Measurements from ENCODE around the gene NUPR2.
"Not testable (repeated sequence)": the region's sequence is repeated elsewhere in the genome, so short reads cannot be mapped to it uniquely, and the experiment has no call there.

The NUPR2 gene, protein sequence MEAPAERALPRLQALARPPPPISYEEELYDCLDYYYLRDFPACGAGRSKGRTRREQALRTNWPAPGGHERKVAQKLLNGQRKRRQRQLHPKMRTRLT

DNA sequence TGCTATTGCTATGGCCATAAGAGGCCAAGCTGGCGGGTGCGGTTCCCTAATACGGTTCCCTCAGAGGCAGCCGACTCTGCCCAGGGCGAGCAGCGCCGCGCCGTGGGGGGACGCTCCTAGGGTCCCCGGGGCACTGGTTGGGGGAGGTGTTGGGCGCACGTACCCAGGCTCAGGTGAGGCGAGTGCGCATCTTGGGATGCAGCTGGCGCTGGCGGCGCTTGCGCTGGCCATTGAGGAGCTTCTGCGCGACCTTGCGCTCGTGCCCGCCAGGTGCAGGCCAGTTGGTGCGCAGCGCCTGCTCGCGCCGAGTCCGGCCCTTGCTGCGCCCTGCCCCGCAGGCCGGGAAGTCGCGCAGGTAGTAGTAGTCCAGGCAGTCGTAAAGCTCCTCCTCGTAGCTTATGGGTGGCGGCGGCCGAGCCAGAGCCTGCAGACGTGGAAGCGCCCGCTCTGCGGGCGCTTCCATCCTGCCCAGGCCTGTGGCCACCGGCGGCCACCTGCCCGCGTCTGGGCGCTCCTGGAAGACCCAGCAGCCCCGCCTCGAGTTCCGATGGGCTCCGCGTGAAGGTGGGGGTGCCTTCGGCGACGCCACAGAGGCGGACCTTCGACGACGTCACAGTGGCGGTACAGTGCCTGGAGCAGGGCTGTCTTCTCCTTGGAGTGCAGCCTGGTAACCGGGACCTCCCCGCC is at the start of gene NUPR2:
Gene NUPR2 (minus strand): TSS at position 566 of the 687 bp plus-strand sequence. CDS start 103 bp downstream, at position 463.
- no peak for DNase-seq

DNA sequence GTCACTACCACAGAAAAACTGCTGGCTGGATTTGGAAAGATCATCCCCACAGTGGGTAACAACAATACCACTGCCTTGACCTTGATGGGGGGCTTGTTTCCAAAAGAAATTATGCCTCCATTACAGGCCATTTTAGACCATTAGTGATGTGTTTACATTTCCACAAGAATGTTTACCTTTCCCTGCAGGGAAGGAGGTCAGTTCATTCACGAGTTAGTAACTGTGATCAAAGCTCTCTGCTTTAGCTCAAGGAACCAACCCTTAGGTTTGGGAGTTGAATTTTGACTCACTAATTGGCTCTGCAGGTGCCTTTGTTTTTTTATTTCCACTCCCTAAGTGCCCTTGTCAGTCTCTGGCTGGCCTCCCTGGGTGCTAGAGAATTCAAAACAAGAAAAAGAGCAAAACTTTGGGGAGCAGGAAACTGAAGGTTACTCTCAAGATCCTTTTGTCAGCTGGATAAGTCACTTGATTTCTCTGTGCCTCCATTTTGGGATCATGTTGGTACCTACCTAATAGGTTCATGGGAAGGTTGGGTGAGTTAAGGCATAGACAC is 41.1 kb upstream of the NUPR2 start:
- no peak for DNase-seq

DNA sequence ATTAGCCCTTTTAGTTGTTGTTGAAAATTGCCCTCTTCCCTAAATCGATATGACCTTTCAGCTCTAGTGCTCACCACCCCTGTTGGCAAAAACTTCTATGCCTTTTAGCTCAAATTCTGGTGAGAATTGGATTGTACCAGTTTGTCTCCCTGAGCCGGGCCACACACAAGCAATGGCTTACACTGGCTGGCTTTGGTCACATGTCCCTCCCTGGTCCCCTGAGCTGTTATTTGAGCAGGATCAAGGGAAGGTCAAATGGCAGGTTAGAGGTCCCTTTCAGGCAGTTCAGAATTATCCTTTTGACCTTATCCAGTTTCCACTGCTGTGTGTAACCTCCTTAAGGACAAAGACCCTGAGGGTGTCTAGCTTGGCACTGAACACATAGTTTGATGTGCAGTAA is 14.8 kb upstream of the NUPR2 start:
- DNase-seq = not testable (repeated sequence)

DNA sequence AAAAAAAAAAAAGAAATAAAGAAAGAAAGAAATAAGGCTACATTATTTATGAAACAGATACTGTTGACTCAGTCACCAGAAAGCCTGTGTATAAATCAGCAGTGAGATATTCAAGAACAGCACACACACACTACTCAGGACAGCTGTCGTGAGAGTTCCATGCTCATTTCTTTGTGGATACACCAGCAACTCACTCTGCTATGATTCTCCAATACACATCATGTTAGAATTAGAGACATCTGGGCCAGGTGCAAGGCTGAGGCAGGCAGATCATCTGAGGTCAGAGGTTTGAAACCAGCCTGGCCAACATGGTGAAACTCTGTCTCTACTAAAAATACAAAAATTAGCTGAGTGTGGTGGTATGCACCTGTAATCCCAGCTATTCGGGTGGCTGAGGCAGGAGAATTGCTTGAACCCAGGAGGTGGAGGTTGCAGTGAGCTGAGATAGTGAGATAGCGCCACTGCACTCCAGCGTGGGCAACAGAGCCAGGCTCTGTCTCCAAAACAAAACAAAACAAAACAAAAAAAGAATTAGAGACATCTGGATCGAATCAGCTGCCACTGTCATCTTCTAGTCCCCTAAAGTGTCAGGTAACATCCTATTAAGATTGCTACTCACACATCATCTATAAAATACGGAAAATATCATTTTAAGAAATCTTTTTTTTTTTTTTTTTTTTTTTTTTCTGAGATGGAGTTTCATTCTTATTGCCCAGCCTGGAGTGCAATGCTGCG is 11.2 kb upstream of the NUPR2 start:
- DNase-seq = no peak

DNA sequence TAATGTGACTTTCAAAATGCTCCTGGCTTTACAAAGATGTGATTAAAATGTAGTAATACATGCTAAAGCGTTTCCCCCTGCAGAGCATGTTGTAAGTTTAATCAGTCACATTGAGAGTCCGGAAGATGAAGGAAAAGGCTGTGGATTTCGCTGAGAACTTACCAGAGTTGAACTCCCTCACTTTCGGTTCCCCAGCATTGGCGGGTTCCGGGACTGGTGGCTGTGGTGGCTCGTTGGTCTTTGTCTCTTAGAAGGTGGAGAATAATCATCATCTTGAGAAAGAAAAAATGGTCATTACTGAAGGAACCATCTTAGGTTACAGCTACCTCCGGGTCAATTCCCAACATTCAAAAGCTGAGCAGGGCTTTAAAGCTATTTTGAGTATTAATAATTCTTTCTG is 9.6 kb upstream of the NUPR2 start:
- DNase-seq = no peak

DNA sequence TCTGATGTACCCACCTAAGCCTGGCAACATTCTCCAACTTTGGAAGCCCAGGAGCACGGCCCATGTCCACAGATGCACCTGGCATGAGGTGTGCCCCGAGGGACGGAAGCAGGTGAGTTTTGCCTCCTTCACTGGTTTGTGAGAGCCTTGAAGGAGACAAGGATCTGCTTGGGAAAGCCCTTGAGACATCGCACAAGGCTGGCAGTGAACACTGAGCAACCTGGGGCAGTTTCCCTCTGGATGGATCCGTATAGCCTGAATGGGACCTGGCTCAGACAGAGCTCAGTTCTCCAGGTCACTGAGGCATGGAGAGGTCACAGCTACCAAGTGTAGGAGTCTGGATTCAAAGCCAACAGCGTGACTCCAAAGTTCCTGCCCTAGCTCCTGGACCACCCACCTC is 8.8 kb upstream of the NUPR2 start:
- no peak for DNase-seq

DNA sequence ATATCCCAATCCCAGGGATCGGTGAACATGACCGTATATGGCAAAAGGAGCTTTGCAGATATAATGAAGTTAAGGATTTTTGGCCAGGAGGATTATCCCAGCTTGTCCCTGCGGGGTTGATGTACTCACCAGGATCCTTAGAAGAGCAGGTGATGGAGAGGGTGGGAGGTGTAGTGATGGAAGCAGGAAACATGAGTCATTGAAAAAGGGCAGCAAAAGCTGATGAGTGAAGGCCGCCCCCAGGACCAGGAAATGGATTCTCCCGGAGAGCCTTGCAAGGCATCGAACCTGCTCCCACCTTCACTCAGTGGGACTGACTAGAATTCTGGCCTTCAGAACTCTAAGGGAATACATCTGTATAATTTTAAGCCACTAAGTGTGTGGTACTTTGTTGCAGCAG is 5.2 kb upstream of the NUPR2 start:
- DNase-seq = no peak

DNA sequence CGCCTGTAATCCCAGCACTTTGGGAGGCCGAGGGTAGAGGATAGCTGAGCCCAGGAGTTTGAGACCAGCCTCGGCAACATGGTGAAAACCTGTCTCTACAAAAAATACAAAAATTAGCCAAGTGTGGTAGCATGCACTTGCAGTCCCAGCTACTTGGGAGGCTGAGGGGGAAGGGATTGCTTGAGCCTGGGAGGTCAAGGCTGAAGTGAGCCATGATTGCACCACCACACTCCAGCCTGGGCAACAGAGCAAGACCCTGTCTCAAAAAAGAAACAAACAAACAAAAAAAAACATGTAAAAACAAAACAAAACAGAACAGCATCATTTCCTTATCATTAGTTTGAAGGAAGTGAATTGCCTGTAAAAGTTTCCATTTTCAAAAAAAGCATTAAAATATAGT is 4.0 kb downstream of the NUPR2 start:
- DNase-seq = not testable (repeated sequence)

DNA sequence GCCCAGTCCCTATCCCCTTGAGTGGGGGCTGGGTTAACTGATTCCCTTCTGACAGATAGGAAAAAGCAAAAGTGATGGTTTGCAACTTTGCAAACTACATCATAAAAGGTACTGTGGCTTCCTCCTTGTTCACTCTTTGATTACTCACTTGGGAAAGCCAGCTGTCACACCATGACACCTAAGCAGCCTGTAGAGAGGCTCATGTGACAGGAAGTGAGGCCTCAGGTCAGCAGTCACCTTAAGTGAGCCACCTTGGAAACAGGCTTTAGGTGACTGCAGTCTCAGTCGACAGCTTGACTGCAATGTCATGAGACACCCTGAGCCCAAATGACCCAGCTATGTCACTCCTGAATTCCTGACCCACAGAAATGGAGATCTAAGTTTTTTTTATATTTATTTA is 5.6 kb downstream of the NUPR2 start:
- DNase-seq = no peak

DNA sequence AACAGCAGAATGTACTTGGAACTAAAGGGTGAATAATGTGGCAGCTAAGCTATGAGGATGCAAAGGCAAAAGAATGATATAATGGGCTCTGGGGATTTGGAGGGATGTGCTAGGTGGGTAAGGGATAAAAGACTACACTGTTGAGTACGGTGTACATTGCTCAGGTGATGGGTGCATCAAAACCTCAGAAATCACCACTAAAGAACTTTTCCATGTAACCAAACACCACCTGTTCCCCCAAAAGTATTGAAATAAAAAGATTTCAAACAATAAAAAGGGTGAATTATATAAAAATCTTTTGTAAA is 8.3 kb downstream of the NUPR2 start:
- DNase-seq = no peak

DNA sequence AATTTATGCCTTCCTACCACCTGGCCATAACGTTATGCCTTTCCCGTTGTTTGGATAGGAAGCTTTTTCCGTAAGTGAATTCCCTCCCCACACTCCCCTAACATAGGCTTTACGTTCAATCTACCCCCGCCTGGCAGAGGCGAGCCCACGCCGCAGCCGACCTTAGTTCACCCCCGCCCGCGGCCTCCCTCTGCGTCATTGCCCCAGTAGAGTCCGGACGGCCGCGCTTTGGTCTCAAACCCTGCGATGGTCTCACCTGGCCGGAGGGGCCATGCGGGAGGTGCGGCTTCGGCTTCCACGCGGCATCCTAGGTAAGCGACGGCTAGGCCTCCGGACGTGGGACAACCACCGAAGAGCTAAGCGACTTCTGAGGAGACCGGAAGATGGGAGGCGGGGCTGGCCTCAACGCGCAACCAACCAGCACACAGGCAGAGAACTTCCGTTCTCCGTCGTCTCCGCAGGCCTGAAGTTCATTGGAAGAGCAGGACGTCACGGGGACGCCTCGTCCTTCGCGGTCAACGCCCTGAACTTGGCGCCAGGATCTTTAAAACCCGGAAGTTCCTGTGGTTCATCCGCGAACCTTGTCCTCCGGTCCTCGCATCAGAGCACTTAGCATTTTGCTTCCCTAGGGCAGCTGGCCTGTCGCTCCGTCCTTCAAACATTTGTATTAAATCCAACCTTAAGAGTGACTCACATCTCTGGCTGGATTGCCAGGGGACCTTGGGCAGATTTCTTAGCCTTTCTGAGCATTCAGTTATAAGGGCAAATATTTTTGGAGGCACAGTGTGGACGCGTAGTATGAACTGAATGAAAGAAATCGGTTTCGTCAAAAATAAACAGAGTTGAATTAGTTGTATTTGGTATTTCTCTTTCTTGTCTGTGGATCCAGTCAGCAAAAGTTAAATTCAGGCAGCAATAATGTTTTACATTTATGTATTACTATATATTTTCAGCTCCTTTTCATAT is 9.8 kb downstream of the NUPR2 start, which contains the start of gene CHCHD2:
Gene CHCHD2 (minus strand): TSS at position 369 of the 966 bp plus-strand sequence. CDS start 63 bp downstream, at position 306.
- peak; percentile 75 to 89 (median 86) for DNase-seq

DNA sequence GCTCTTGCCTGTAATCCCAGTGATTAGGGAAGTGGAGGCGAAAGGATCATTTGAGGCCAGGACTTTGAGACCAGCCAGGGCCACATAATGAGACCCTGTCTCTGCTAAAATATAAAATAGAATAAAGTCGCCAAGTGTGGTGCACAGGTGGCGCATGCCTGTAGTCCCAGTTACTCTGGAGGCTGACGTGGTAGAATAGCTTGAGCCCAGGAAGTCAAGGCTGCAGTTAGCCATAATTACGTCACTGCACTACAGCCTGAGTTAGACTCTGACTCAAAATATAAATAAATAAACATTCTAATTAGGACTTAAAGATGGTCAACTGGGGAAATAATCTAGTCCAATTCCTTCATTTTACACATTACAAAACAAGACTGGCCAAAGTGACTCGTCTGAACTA is 10.7 kb downstream of the NUPR2 start:
- DNase-seq = no peak

DNA sequence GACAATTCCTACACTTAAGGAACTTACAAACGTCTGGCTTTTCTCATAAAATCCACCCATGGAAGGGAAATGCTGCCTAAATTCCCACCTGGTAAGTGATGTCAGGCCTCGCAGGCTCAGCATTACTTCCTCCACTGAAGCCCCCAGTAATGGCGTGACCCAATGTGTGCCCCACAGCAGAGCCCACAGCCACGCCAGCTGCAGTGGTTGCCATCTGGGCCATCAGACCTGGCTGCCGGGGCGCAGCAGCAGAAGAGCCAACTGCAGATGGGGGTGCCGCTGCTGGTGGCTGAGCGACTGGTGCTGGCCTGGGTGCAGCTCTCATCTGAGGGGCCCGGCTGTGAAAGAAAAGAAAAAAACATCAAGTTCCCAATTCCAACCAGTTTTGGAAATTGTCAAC is 12.1 kb downstream of the NUPR2 start:
- DNase-seq = not testable (repeated sequence)

DNA sequence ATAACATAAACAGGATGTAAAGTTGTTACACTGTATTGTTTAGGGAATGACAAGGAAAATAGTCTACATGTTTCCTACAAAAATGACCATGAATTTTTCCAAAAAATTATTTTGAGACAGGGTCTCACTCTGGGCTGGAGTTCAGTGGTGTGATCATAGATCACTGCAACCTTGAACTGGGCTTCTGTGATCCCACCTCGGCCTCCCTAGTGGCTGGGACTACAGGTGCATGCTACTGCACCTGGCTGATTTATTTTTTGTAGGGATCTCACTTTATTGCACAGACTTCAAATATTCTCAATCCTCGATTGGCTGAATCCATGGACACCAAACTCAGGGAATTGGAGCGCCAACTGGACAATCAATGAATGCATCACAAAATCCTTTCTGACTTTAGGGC is 16.6 kb downstream of the NUPR2 start:
- DNase-seq = no peak

DNA sequence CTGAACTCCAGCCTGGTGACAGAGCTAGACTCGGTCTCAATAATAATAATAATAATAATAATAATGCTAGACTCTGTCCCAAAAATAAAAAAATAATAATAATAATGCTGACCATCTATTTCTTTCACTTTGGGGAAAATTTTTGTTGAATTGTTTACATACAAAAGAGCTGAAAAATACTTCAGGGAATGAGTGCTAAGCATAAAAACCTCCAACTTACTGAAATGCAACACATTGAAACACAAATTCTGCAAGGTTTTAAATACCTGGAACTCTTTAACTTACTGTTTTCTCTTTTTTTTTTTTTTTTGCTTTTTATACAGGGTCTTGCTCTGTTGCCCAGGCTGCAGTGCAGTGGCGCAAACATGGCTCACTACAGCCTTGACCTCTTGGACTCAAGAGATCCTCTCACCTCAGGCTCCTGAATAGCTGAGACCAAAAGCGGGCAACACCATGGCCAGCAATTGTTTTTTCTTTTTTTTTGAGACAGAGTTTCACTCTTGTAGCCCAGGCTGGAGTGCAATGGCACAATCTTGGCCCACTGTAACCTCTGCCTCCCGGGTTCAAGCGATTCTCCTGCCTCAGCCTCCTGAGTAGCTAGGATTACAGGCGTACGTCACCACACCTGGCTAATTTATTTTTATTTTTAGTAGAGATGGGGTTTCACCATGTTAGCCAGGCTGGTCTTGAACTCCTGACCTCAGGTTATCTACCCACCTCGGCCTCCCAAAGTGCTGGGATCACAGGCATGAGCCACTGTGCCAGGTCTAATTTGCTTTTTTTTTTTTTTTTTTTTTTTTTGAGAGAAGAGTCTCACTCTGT is 17.8 kb downstream of the NUPR2 start:
- DNase-seq = not testable (repeated sequence)

DNA sequence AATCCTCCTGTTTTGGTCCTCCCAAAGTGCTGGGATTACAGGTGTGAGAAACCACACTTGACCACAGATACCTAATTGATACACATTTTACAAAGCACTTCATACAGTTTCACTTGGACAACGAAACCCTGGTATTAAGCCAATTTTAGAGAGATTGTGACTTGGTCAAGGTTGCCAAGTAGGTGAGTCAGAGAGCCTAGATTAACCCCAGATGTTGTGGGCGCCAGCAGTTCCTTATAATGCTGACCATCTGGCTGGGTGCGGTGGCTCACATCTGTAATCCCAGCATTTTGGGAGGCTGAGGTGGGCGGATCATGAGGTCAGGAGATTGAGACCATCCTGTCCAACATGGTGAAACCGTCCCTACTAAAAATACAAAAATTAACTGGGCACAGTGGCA is 18.5 kb downstream of the NUPR2 start:
- no peak for DNase-seq

DNA sequence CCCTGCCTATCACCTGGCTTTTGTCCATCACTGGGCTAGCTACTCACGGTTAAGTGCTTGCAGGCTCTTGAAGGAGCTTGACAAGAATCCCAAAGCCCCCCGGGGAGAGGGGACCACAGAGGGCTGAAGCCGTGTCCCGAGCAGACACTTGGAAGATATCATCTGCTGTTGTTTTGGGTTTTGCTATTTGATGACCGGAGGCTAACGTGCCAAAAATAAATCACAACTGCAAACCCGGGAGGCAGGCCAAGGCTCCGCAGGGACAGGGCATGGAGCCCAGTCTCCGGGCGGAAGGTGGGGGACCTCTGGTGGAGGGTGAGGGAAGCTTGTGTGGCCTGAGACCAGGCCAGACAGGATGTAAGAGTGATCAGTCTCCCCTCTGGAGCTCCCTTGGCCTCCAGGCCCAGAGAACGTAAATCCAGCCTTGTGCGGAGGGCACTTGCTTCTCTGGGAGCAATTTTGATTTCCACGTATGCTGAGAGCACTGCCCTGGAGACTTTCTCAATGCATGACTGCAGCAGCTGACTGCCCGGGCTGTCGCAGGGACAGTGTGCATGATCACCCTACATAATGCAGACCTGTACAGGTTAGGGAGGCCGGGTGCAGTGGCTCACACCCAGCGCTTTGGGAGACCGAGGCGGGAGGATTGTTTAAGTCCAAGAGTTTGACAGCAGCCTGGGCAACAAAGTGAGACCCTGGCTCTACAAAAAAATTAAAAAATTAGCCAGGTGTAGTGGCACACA is 23.3 kb downstream of the NUPR2 start, which contains the start of gene PHKG1:
Gene PHKG1 (minus strand): TSS at position 164 of the 743 bp plus-strand sequence. CDS start 4,011 bp downstream, outside the sequence.
- no peak for DNase-seq

DNA sequence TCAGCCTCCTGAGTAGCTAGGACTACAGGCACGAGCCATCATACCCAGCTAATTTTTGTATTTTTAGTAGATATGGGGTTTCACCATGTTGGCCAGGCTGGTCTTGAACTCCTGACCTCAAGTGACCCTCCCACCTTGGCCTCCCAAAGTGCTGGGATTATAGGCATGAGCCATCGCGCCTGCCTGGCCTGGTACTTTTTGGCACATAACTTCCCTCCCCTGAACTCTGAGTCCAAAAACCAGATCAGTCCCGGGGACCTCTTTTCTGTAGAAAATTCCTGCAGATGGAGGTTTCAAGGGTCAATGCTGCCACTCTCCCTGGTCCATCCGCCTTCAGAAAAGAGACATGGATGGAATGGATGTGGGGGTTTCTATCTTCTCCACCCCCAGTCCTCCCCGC is 23.8 kb downstream of the NUPR2 start:
- not testable (repeated sequence) for DNase-seq

DNA sequence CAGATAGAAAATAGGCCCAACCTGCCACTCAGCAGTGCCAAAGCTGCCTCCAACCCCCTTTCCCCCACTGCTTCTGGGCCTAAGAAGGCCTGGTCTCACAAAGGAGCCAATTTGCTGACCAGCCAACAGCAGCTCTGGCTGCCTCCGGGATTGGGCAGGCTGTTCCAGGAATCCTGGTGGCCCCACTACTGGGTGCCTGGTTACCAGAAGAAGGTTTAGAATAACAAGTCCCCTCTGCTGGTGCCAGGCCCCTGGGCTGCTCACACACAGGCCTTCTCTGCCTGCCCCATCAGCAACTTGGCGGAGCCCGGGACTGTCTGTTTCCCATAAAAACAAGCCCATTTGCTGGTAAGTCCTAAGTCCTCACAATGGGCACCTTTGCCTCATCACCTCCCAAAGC is 24.6 kb downstream of the NUPR2 start:
- no peak for DNase-seq

DNA sequence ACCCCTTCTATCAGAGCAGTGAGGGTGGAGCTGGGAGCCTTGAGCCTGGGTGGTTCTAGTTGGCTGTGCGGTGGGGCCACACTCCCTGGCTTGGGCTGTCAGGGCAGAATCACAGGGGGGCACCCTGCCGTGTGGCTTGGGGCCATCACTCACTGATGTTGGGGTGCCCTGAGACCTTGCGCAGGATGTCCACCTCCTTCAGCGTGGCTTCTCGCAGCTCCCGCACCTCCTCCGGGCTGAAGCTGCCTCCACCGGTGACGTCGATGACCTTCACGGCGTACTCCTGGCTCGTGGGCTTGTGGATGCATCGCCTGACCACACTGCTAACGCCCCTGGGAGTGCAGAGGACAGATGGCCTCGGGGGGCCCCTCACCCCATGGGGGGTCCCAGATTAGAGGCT is 28.8 kb downstream of the NUPR2 start:
- DNase-seq = no peak

DNA sequence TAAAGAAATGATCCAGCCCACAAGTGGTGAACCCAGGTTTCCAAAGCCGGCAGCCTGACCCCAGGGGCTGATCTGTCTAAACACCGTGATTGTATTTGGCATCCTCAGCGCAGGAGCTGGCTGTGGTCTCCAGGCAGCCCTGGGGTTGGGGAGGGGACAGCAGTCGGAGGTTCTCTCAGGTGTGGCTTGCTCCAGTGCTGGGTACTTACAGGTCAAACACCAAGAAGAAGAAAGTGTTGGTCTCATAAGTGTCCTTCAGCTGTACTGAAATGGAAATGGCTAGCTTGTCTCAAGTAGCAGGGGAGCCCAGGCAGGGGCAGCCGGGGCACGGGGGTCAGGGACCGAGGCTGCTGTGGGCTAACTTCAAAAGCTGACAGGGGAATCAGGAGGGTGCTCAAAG is 29.5 kb downstream of the NUPR2 start:
- DNase-seq = no peak
